CD4-positive, alpha-beta T cell (primary cell): Measurements from ENCODE around the gene GUSB. TPM values are rescaled to one million over a fixed set of nuclear protein-coding genes. Genes with fewer than 3 reads are reported as not detected.
A peak's percentile ranks its signal among the peaks of the same experiment; 100 is the strongest.
"Not testable (repeated sequence)": the region's sequence is repeated elsewhere in the genome, so short reads cannot be mapped to it uniquely, and the experiment has no call there.

Experiments
- ATAC-seq: fragments of 200-7000 bp; cut with Tn5 transposase; one replicate; pipeline ENCODE4 v1.10.0; 2022; ENCODE audit warnings: mild to moderate bottlenecking; ENCODE audit not compliant: poor library complexity
- CTCF ChIA-PET: fragments of 350-600 bp; sonication (Branson Sonifier 250); formaldehyde crosslinking; loops from one replicate; lab custom pipeline; 2021; ENCODE audit warnings: antibody characterized with exemption, inconsistent platforms; lab: Charles Lee
- POLR2A ChIA-PET: fragments of 350-600 bp; sonication (Branson Sonifier 250); formaldehyde crosslinking; loops from one replicate; lab custom pipeline; 2021; ENCODE audit warnings: antibody characterized with exemption, inconsistent platforms; lab: Charles Lee
- DNase-seq, 14 experiments: peaks; one replicate each; pipeline ENCODE4 v3.0.0-alpha.2; 2013 to 2020; ENCODE audit warnings: mixed read lengths in 2 of 14
- H3K27ac ChIP-seq, 2 donors: one replicate each; pipeline versions ENCODE4 v1.5.1 to v1.7.0; 2013; ENCODE audit warnings: low read length in 2 of 2, low read depth in 1 of 2, mild to moderate bottlenecking in 1 of 2
- H3K27me3 ChIP-seq, 2 experiments: 1 replicate in 1 of 2; 2 replicates in 1 of 2; pipeline versions ENCODE4 v1.6.1 to v1.7.0; 2013; ENCODE audit warnings: low read length in 2 of 2, control low read depth in 1 of 2, mild to moderate bottlenecking in 1 of 2, moderate library complexity in 1 of 2; ENCODE audit not compliant: insufficient read depth in 2 of 2, control insufficient read depth in 1 of 2
- H3K36me3 ChIP-seq: one replicate; pipeline ENCODE4 v1.6.1; 2013; ENCODE audit warnings: low read length, control low read depth; ENCODE audit not compliant: insufficient read depth
- H3K4me1 ChIP-seq: one replicate; pipeline ENCODE4 v1.6.1; 2013; ENCODE audit warnings: low read length, control low read depth; ENCODE audit not compliant: insufficient read depth
- H3K4me3 ChIP-seq: one replicate; pipeline ENCODE4 v1.5.1; 2013; ENCODE audit warnings: mild to moderate bottlenecking, low read length, moderate library complexity
- H3K9me3 ChIP-seq, 2 experiments: 1 replicate in 1 of 2; 2 replicates in 1 of 2; pipeline versions ENCODE4 v1.6.1 to v1.7.0; 2013; ENCODE audit warnings: low read length in 2 of 2, mild to moderate bottlenecking in 2 of 2, control low read depth in 1 of 2, moderate library complexity in 1 of 2; ENCODE audit not compliant: control insufficient read depth in 1 of 2, insufficient read depth in 1 of 2
- H3K27ac Mint-ChIP-seq: one replicate; pipeline ENCODE4 v1.8.0; 2020; ENCODE audit warnings: mixed read lengths
- H3K27me3 Mint-ChIP-seq: one replicate; pipeline ENCODE4 v1.8.0; 2021; ENCODE audit warnings: mixed read lengths
- H3K36me3 Mint-ChIP-seq: one replicate; pipeline ENCODE4 v1.8.0; 2021; ENCODE audit warnings: low read depth, mixed read lengths
- H3K4me1 Mint-ChIP-seq: one replicate; pipeline ENCODE4 v1.8.0; 2021; ENCODE audit warnings: low read depth, mixed read lengths
- H3K4me3 Mint-ChIP-seq: one replicate; pipeline ENCODE4 v1.8.0; 2020; ENCODE audit warnings: mild to moderate bottlenecking, mixed read lengths
- H3K9me3 Mint-ChIP-seq: one replicate; pipeline ENCODE4 v1.8.0; 2020; ENCODE audit warnings: mixed read lengths
- CTCF ChIP-seq: fragments of 200-600 bp; IDR thresholded peaks from one replicate; pipeline ENCODE4 v1.8.0; 2022; ENCODE audit warnings: antibody characterized with exemption, mild to moderate bottlenecking
- intact Hi-C, 2 experiments: fragments of 100-400 bp; cut with DNase I in 1 of 2; cut with micrococcal nuclease in 1 of 2; formaldehyde crosslinking; loops; one replicate each; pipeline versions ENCODE4 v1.15.1 to v1.9.0; 2023 to 2025; cut with DNase I, micrococcal nuclease
- total RNA-seq, 174 experiments: library from RNA in 2 of 174; stranded (reverse) in 2 of 174; gene quantifications; one replicate each; pipeline ENCODE4 v1.2.3 and lab custom pipeline; 2021 to 2026

GUSB gene
- total RNA-seq, 2 experiments from 2014 or later = 42.9 to 49.7 TPM

- intact Hi-C loops = no loop called here
- Histone ChIP-seq H3K4me1 (no peaks in the 10 kb centered on the region), H3K27ac (no peak overlapping the region), H3K4me3 (no peak overlapping the region), H3K36me3 (peaks cover 10% of the 10 kb centered on the region), H3K9me3 (no peaks in the 10 kb centered on the region), H3K27me3 (no peaks in the 10 kb centered on the region)
- Mint-ChIP-seq H3K36me3 (peaks cover 43% of the 10 kb centered on the region), H3K27ac (no peak overlapping the region), H3K9me3 (no peaks in the 10 kb centered on the region), H3K4me3 (no peak overlapping the region), H3K27me3 (no peaks in the 10 kb centered on the region), H3K4me1 (no peaks in the 10 kb centered on the region)
- POLR2A ChIA-PET = no interaction called here
- TF ChIP-seq CTCF = no peak
- CTCF ChIA-PET = no interaction called here
- no peak for DNase-seq
- ATAC-seq = no peak
Observed at GRCh38 chr7:65953001-65953720, 28.9 kb downstream of the GUSB start.

- Histone ChIP-seq H3K4me1 (no peaks in the 10 kb centered on the region), H3K27me3 (no peaks in the 10 kb centered on the region), H3K36me3 (peaks cover 10% of the 10 kb centered on the region), H3K9me3 (no peaks in the 10 kb centered on the region), H3K27ac (no peak overlapping the region), H3K4me3 (no peak overlapping the region)
- H3K36me3 Mint-ChIP-seq = peaks cover 35% of the 10 kb centered on the region
- no peak overlapping the region for H3K4me3 Mint-ChIP-seq
- H3K27ac Mint-ChIP-seq = no peak overlapping the region
- no peaks in the 10 kb centered on the region for H3K4me1 Mint-ChIP-seq
- intact Hi-C loops = no loop called here
- no peak for TF ChIP-seq CTCF
- H3K9me3 Mint-ChIP-seq = no peaks in the 10 kb centered on the region
- ATAC-seq (no peak), DNase-seq (no peak)
- POLR2A ChIA-PET = no interaction called here
- CTCF ChIA-PET = no interaction called here
- H3K27me3 Mint-ChIP-seq = no peaks in the 10 kb centered on the region
Observed at GRCh38 chr7:65951837-65952578, 30.0 kb downstream of the GUSB start.

- Mint-ChIP-seq H3K9me3 (no peaks in the 10 kb centered on the region), H3K27ac (no peak overlapping the region), H3K4me1 (no peaks in the 10 kb centered on the region), H3K27me3 (no peaks in the 10 kb centered on the region), H3K36me3 (peaks cover 2% of the 10 kb centered on the region), H3K4me3 (no peak overlapping the region)
- ATAC-seq (no peak), DNase-seq (peak in 1 of 14 experiments; percentile 7)
- H3K4me3 ChIP-seq = no peak overlapping the region
- H3K27me3 ChIP-seq = no peaks in the 10 kb centered on the region
- POLR2A ChIA-PET = no interaction called here
- no peaks in the 10 kb centered on the region for H3K4me1 ChIP-seq
- CTCF ChIA-PET = no interaction called here
- H3K36me3 ChIP-seq = no peaks in the 10 kb centered on the region
- TF ChIP-seq CTCF = no peak
- no peaks in the 10 kb centered on the region for H3K9me3 ChIP-seq
- intact Hi-C loops = no loop called here
- H3K27ac ChIP-seq = no peak overlapping the region
Observed at GRCh38 chr7:65946904-65947303, 35.1 kb downstream of the GUSB start.

GRCh38 chr7:65945787-65946186 is 36.2 kb downstream of the GUSB start:
- POLR2A ChIA-PET, H3K36me3 Mint-ChIP-seq, H3K4me3 ChIP-seq, H3K9me3 Mint-ChIP-seq, H3K9me3 ChIP-seq, H3K27me3 Mint-ChIP-seq, CTCF ChIA-PET, H3K4me3 Mint-ChIP-seq, H3K36me3 ChIP-seq, H3K27me3 ChIP-seq, H3K4me1 ChIP-seq, intact Hi-C loops, H3K4me1 Mint-ChIP-seq, H3K27ac ChIP-seq, ATAC-seq, DNase-seq, H3K27ac Mint-ChIP-seq: not testable (repeated sequence)
